ENCODE data around the gene PLEKHH3.

PLEKHH3 gene

GRCh38 chr17:42685831-42686230, 9.0 kb upstream of the PLEKHH3 start:
- no peak for DNase-seq (ENCODE audit: low read depth)

- DNase-seq (ENCODE audit: low read depth): no peak
Observed at GRCh38 chr17:42684929-42685556, 8.2 kb upstream of the PLEKHH3 start.

- DNase-seq (ENCODE audit: low read depth): no peak
Observed at GRCh38 chr17:42683407-42684034, 6.7 kb upstream of the PLEKHH3 start.

GRCh38 chr17:42682722-42683403, 6.1 kb upstream of the PLEKHH3 start:
- DNase-seq (ENCODE audit: low read depth): no peak

- no peak for DNase-seq (ENCODE audit: low read depth)
Observed at GRCh38 chr17:42681976-42682721, 5.4 kb upstream of the PLEKHH3 start, which contains the start of gene CNTNAP1. Gene CNTNAP1 (plus strand): TSS chr17:42682531. CDS start chr17:42682830, 299 bp downstream.

DNA sequence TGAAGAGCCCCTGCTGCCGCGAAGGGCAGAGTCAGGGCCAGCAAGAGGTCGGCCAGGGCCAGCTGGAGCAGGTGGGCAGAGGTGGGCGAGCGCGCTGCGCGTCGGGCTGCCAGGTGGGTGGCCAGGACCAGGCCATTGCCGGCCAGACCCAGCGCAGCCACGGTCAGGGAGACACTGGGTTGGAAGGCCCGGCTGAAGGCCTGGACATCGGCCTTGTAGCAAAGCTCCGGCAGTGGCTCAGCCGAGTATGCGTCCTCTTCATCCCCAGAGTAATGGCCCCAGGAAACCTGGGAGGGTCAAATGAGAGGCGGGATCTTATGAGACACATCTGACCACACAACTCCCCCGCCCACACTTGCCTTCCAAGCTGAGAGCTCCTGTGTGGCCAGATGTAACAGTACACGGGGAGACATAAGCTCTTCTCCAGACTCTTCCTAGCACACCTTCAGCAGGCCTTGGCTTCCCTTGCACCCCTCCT, 3.6 kb upstream of the PLEKHH3 start:
- DNase-seq (ENCODE audit: low read depth): no peak

GRCh38 chr17:42679492-42680330, 2.9 kb upstream of the PLEKHH3 start:
- DNase-seq (ENCODE audit: low read depth): no peak

GRCh38 chr17:42678951-42679491, 2.2 kb upstream of the PLEKHH3 start:
- no peak for DNase-seq (ENCODE audit: low read depth)

GRCh38 chr17:42677921-42678781, 1.4 kb upstream of the PLEKHH3 start:
- peak; percentile 78 for DNase-seq (ENCODE audit: low read depth)

- DNase-seq (ENCODE audit: low read depth): peak; percentile 99
Observed at GRCh38 chr17:42677012-42677857, 441 bp upstream of the PLEKHH3 start.

- no peak for DNase-seq (ENCODE audit: low read depth)
Observed at GRCh38 chr17:42675965-42676423, 800 bp downstream of the PLEKHH3 start.

- DNase-seq (ENCODE audit: low read depth): no peak
Observed at GRCh38 chr17:42675348-42675964, 1.3 kb downstream of the PLEKHH3 start.

DNA sequence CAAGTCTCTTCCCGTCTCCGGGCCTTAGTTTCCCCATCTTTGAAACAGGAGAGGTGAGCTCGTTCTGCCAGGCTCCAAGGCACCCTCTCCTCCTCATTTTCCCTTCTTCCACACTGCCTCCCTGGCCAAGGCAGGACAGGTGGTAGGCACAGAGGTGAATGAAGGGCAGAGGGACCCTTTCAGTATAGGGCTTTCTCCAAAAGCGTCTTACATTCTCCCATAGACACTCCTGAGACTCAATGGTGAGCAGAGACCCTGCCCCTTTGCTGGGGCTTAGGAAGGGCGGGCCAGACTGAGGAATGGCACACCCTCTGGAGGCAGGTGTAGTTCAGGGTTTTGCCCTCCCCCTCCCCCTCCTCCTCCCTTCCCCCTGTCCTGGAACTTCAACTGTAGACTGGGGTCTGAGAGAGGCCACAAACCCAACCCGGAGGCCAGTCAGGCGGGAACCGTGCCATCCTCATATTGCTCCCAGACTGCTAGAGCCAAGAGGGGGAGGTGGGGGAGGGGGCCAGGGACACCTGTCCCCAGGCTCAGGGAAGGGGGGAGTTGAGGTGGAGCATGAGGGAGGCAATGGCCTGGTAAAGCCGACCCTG, 1.9 kb downstream of the PLEKHH3 start:
- no peak for DNase-seq (ENCODE audit: low read depth)

DNA sequence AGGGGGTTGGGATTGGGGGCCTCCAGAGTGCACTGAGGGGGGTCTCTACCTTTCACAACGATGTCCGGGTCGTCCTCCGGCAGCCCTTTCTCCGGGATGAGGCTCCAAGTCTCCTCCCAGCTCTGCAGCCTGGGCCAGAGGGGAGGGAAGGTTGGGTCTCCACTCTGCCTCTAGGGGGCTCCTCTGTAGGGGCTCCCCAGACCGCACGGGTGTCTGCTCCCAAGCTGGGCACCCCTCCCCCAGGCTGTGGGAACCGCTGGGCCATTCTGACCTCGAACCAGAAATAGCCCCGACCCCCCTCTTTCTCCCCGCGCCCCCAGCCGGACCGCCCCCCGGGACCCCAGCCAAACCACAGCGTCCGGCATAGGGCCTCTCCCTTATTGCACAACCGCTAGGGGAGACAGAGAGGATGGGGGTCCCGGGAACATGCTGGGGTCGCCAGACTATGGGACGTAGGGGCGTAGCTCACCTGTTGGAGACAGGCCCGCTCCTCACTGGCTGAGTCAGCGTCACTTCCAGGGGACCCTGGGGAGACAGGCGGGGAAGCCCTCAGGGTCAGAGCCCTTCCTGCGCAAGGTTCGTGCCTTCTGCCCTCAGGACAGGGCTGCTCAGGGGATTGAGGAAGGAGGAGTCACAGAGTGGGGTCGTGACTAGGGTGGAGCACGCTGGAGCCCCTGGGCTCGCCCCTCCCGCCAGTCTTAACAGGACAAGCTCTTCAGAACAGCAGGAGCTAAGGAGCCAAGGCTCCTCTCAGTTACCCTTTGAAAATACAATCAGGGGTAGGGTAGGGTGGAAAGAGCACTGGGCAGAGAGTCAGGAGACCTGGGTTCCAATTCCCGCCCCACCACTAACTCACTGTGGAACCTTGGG, 2.7 kb downstream of the PLEKHH3 start:
- DNase-seq (ENCODE audit: low read depth): no peak

GRCh38 chr17:42673266-42673884, 3.4 kb downstream of the PLEKHH3 start:
- DNase-seq (ENCODE audit: low read depth): no peak

GRCh38 chr17:42672038-42672437, 4.8 kb downstream of the PLEKHH3 start:
- DNase-seq (ENCODE audit: low read depth): no peak
